ENCODE data around the gene TRIM41.

GRCh38 chr5:181231432-181231831 lies 8.4 kb downstream of the TRIM41 start:
- no peak for TF ChIP-seq POLR2A (IDR thresholded peaks at IDR 0.05; ENCODE audit: low read depth, low read length)
- TF ChIP-seq POLR2AphosphoS5 (IDR thresholded peaks at IDR 0.05; ENCODE audit: low read depth, low read length) = no peak
- TF ChIP-seq TAF1 (IDR thresholded peaks at IDR 0.05; ENCODE audit: borderline replicate concordance, low read depth, low read length) = no peak

Data from GM12892 (cell line).